ENCODE results near the gene TNFRSF1B.

- TF ChIP-seq, protein P1, sequence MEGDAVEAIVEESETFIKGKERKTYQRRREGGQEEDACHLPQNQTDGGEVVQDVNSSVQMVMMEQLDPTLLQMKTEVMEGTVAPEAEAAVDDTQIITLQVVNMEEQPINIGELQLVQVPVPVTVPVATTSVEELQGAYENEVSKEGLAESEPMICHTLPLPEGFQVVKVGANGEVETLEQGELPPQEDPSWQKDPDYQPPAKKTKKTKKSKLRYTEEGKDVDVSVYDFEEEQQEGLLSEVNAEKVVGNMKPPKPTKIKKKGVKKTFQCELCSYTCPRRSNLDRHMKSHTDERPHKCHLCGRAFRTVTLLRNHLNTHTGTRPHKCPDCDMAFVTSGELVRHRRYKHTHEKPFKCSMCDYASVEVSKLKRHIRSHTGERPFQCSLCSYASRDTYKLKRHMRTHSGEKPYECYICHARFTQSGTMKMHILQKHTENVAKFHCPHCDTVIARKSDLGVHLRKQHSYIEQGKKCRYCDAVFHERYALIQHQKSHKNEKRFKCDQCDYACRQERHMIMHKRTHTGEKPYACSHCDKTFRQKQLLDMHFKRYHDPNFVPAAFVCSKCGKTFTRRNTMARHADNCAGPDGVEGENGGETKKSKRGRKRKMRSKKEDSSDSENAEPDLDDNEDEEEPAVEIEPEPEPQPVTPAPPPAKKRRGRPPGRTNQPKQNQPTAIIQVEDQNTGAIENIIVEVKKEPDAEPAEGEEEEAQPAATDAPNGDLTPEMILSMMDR (optimal IDR thresholded peaks at IDR 0.05 in 1 of 3, IDR thresholded peaks at IDR 0.05 in 1 of 3, conservative IDR thresholded peaks at IDR 0.05 in 1 of 3; ENCODE audit: extremely low read depth in 1 of 3, insufficient read depth in 2 of 3, low read length in 3 of 3): no peak
- no peak for TF ChIP-seq EZH2 (IDR thresholded peaks at IDR 0.05; ENCODE audit: low read length)
Measured at GRCh38 chr1:12181568-12181967, 14.8 kb downstream of the TNFRSF1B start.

Measured in keratinocyte (primary cell).